ENCODE data around the gene MAEA.

DNA sequence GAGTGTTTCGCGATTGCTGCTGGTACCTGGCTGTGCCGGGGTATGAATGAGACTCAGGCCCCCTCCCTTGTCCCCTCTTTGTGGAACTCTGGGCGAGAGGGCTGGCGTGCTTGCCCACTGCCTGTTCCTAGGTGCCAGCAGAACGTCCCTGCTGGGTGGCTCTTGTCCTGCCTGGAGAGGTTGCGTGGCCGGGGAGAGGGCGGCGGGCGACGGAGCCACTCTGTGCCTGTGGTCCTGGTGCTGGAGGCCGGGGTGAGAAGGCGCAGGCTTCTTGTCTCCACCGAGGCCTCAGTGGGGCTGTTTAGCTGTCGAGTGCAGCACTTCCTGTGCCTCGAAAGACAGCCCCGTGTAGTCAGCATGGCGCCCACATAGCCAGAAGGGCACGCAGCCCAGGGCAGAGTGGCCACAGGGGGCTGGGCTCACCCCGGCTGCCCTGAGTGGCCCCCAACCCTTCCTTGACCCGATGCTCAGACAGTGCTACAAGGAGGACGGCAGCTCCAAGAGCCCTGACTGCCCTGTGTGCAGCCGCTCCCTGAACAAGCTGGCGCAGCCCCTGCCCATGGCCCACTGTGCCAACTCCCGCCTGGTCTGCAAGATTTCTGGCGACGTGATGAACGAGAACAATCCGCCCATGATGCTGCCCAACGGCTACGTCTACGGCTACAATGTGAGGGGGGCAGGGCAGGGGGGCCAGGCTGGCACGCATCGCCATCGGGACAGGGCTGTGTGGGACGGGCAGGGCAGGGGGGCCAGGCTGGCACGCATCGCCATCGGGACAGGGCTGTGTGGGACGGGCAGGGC lies 48.5 kb downstream of the MAEA start:
- TF ChIP-seq, protein P1, sequence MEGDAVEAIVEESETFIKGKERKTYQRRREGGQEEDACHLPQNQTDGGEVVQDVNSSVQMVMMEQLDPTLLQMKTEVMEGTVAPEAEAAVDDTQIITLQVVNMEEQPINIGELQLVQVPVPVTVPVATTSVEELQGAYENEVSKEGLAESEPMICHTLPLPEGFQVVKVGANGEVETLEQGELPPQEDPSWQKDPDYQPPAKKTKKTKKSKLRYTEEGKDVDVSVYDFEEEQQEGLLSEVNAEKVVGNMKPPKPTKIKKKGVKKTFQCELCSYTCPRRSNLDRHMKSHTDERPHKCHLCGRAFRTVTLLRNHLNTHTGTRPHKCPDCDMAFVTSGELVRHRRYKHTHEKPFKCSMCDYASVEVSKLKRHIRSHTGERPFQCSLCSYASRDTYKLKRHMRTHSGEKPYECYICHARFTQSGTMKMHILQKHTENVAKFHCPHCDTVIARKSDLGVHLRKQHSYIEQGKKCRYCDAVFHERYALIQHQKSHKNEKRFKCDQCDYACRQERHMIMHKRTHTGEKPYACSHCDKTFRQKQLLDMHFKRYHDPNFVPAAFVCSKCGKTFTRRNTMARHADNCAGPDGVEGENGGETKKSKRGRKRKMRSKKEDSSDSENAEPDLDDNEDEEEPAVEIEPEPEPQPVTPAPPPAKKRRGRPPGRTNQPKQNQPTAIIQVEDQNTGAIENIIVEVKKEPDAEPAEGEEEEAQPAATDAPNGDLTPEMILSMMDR (IDR thresholded peaks at IDR 0.05) = no peak
- TF ChIP-seq POLR2A (IDR thresholded peaks at IDR 0.05) = no peak
